22Rv1 (cell line): ENCODE data around the gene MAP3K5.

Experiments used
- ZFX ChIP-seq: fragments of 450-650 bp; IDR thresholded peaks from 2 replicates; pipeline ENCODE4 v1.6.1; 2017; ENCODE audit warnings: antibody characterized with exemption, borderline replicate concordance
- TF ChIP-seq, protein P1 (sequence below): fragments of 450-650 bp; IDR thresholded peaks from 2 replicates; pipeline ENCODE4 v1.5.1; 2017; ENCODE audit warnings: mild to moderate bottlenecking

- TF ChIP-seq, protein P1, sequence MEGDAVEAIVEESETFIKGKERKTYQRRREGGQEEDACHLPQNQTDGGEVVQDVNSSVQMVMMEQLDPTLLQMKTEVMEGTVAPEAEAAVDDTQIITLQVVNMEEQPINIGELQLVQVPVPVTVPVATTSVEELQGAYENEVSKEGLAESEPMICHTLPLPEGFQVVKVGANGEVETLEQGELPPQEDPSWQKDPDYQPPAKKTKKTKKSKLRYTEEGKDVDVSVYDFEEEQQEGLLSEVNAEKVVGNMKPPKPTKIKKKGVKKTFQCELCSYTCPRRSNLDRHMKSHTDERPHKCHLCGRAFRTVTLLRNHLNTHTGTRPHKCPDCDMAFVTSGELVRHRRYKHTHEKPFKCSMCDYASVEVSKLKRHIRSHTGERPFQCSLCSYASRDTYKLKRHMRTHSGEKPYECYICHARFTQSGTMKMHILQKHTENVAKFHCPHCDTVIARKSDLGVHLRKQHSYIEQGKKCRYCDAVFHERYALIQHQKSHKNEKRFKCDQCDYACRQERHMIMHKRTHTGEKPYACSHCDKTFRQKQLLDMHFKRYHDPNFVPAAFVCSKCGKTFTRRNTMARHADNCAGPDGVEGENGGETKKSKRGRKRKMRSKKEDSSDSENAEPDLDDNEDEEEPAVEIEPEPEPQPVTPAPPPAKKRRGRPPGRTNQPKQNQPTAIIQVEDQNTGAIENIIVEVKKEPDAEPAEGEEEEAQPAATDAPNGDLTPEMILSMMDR: no peak
- no peak for TF ChIP-seq ZFX
Observed at GRCh38 chr6:136521911-136522310, 270.4 kb downstream of the MAP3K5 start.
